Esophagus muscularis mucosa (tissue), 4 donors: ENCODE measurements around the gene CSAG3.
"Not testable (repeated sequence)": the region's sequence is repeated elsewhere in the genome, so short reads cannot be mapped to it uniquely, and the experiment has no call there.

Experiments
- EP300 ChIP-seq: sonication (generic); formaldehyde crosslinking; IDR thresholded peaks from one replicate; pipeline ENCODE4 v1.6.1; 2017; ENCODE audit warnings: antibody characterized with exemption
- POLR2A ChIP-seq: fragments of 450-650 bp; IDR thresholded peaks from one replicate; pipeline ENCODE4 v1.6.1; 2017; ENCODE audit warnings: antibody characterized with exemption, moderate library complexity, mild to moderate bottlenecking, low read depth
- POLR2AphosphoS5 ChIP-seq, 2 donors: sonication (generic); formaldehyde crosslinking; IDR thresholded peaks; one replicate each; pipeline ENCODE4 v1.6.1; 2017; ENCODE audit warnings: antibody characterized with exemption in 2 of 2
- TF ChIP-seq, protein P1 (sequence below), 3 experiments: fragments of 200-600 bp in 2 of 3; fragments of 450-650 bp in 1 of 3; sonication (generic) in 2 of 3; IDR thresholded peaks; one replicate each; pipeline ENCODE4 v1.5.1; 2017 to 2019; ENCODE audit warnings: antibody characterized with exemption in 3 of 3, mild to moderate bottlenecking in 2 of 3, moderate library complexity in 1 of 3

GRCh38 chrX:152759544-152759943 lies 526 bp downstream of the CSAG3 start:
- TF ChIP-seq, protein P1, sequence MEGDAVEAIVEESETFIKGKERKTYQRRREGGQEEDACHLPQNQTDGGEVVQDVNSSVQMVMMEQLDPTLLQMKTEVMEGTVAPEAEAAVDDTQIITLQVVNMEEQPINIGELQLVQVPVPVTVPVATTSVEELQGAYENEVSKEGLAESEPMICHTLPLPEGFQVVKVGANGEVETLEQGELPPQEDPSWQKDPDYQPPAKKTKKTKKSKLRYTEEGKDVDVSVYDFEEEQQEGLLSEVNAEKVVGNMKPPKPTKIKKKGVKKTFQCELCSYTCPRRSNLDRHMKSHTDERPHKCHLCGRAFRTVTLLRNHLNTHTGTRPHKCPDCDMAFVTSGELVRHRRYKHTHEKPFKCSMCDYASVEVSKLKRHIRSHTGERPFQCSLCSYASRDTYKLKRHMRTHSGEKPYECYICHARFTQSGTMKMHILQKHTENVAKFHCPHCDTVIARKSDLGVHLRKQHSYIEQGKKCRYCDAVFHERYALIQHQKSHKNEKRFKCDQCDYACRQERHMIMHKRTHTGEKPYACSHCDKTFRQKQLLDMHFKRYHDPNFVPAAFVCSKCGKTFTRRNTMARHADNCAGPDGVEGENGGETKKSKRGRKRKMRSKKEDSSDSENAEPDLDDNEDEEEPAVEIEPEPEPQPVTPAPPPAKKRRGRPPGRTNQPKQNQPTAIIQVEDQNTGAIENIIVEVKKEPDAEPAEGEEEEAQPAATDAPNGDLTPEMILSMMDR (IDR thresholded peaks at IDR 0.05) = not testable (repeated sequence)
- TF ChIP-seq POLR2AphosphoS5 (IDR thresholded peaks at IDR 0.05); EP300; POLR2A: not testable (repeated sequence)
